IMR-90 (cell line): Measurements from ENCODE around the gene SMIM36. TPM values are rescaled to one million over a fixed set of nuclear protein-coding genes. Genes with fewer than 3 reads are reported as not detected.

Experiments used
- ATAC-seq: fragments of 200-7000 bp; cut with Tn5 transposase; 2 replicates; pipeline ENCODE4 v1.9.1; 2020; ENCODE audit warnings: low read depth, mild to moderate bottlenecking, moderate library complexity
- BruUV-seq: library from RNA; stranded (reverse); fragments of 400-500 nt; replicated peaks from 2 replicates; lab custom pipeline; 2021; lab: Mats Ljungman, UMichigan
- CTCF ChIA-PET: fragments of 300-600 bp; formaldehyde crosslinking; extraction: SDS; loops from one replicate; lab custom pipeline; 2021; ENCODE audit warnings: antibody characterized with exemption; lab: Yijun Ruan, JAX
- POLR2A ChIA-PET: fragments of 300-600 bp; sonication (Branson Sonifier 250); formaldehyde crosslinking; loops from one replicate; lab custom pipeline; 2022; ENCODE audit warnings: antibody characterized with exemption; ENCODE audit not compliant: unreplicated experiment; lab: Charles Lee
- DNase-seq: peaks from one replicate; pipeline ENCODE4 v3.0.0; 2013
- H2AFZ ChIP-seq: replicated peaks from 2 replicates; pipeline ENCODE3; 2013; ENCODE audit warnings: low read length, mild to moderate bottlenecking; ENCODE audit not compliant: poor library complexity
- H2AK5ac ChIP-seq: 2 replicates; pipeline ENCODE4 v1.6.1; 2013; ENCODE audit warnings: low read depth, low read length, inconsistent platforms
- H2AK9ac ChIP-seq: replicated peaks from 2 replicates; pipeline ENCODE3; 2013; ENCODE audit warnings: mild to moderate bottlenecking, low read depth, low read length, moderate library complexity; ENCODE audit not compliant: poor library complexity
- H2BK120ac ChIP-seq: 2 replicates; pipeline ENCODE4 v1.6.1; 2013; ENCODE audit warnings: low read depth, low read length, inconsistent platforms
- H2BK15ac ChIP-seq: 3 replicates; pipeline ENCODE4 v1.6.1; 2013; ENCODE audit warnings: low read depth, low read length, inconsistent platforms
- H2BK20ac ChIP-seq: 2 replicates; pipeline ENCODE4 v1.6.1; 2013; ENCODE audit warnings: low read depth, mild to moderate bottlenecking, inconsistent platforms, low read length, moderate library complexity
- H2BK5ac ChIP-seq: 2 replicates; pipeline ENCODE4 v1.6.1; 2013; ENCODE audit warnings: mild to moderate bottlenecking, low read depth, low read length, inconsistent platforms; ENCODE audit not compliant: poor library complexity, severe bottlenecking
- H3K14ac ChIP-seq: replicated peaks from 2 replicates; pipeline ENCODE4 v1.6.1; 2013; ENCODE audit warnings: low read depth, low read length, inconsistent platforms
- H3K18ac ChIP-seq: 2 replicates; pipeline ENCODE4 v1.6.1; 2013; ENCODE audit warnings: low read depth, low read length, control low read depth
- H3K23ac ChIP-seq: 2 replicates; pipeline ENCODE4 v1.6.1; 2013; ENCODE audit warnings: low read depth, low read length, inconsistent platforms
- H3K27ac ChIP-seq: 2 replicates; pipeline ENCODE4 v1.5.1; 2013; ENCODE audit warnings: mild to moderate bottlenecking, control low read depth, low read length; ENCODE audit not compliant: insufficient read depth
- H3K27me3 ChIP-seq: 2 replicates; pipeline ENCODE4 v1.6.1; 2013; ENCODE audit warnings: low read length; ENCODE audit not compliant: control insufficient read depth, insufficient read depth
- H3K36me3 ChIP-seq: 2 replicates; pipeline ENCODE4 v1.6.1; 2013; ENCODE audit warnings: low read length, mixed read lengths; ENCODE audit not compliant: control insufficient read depth, insufficient read depth
- H3K4ac ChIP-seq: 2 replicates; pipeline ENCODE4 v1.6.1; 2013; ENCODE audit warnings: low read depth, low read length, inconsistent platforms
- H3K4me1 ChIP-seq: 2 replicates; pipeline ENCODE4 v1.6.1; 2013; ENCODE audit warnings: low read length, mixed read lengths; ENCODE audit not compliant: control insufficient read depth, insufficient read depth
- H3K4me2 ChIP-seq: 2 replicates; pipeline ENCODE4 v1.6.1; 2013; ENCODE audit warnings: low read depth, mild to moderate bottlenecking, control low read depth, low read length, moderate library complexity
- H3K4me3 ChIP-seq: 2 replicates; pipeline ENCODE4 v1.5.1; 2013; ENCODE audit warnings: low read depth, mild to moderate bottlenecking, control low read depth, low read length, moderate library complexity; ENCODE audit not compliant: insufficient read depth
- H3K56ac ChIP-seq: 2 replicates; pipeline ENCODE4 v1.6.1; 2013; ENCODE audit warnings: low read length, inconsistent platforms; ENCODE audit not compliant: insufficient read depth; ENCODE audit errors: extremely low read depth
- H3K79me1 ChIP-seq, 2 experiments: 2 replicates each; pipeline ENCODE4 v1.6.1; 2013; ENCODE audit warnings: low read length in 2 of 2, inconsistent platforms in 1 of 2, low read depth in 1 of 2
- H3K9ac ChIP-seq: 2 replicates; pipeline ENCODE4 v1.6.1; 2013; ENCODE audit warnings: low read depth, low read length, control low read depth
- H3K9me1 ChIP-seq: 2 replicates; pipeline ENCODE4 v1.6.1; 2013; ENCODE audit warnings: low read length, inconsistent platforms; ENCODE audit not compliant: insufficient read depth
- H3K9me3 ChIP-seq: 2 replicates; pipeline ENCODE4 v1.6.1; 2013; ENCODE audit warnings: low read length; ENCODE audit not compliant: control insufficient read depth, insufficient read depth
- H4K20me1 ChIP-seq: 2 replicates; pipeline ENCODE4 v1.6.1; 2013; ENCODE audit warnings: low read length, inconsistent platforms; ENCODE audit not compliant: insufficient read depth
- H4K5ac ChIP-seq: 2 replicates; pipeline ENCODE4 v1.6.1; 2013; ENCODE audit warnings: mild to moderate bottlenecking, low read depth, low read length, control low read depth
- H4K8ac ChIP-seq, 2 experiments: 2 replicates each; pipeline ENCODE4 v1.6.1; 2013; ENCODE audit warnings: low read depth in 2 of 2, low read length in 2 of 2, control low read depth in 1 of 2, inconsistent platforms in 1 of 2
- H4K91ac ChIP-seq: 2 replicates; pipeline ENCODE4 v1.6.1; 2013; ENCODE audit warnings: low read depth, low read length, inconsistent platforms; ENCODE audit not compliant: insufficient read depth
- BHLHE40 ChIP-seq: fragments of 150-350 bp; IDR thresholded peaks from 2 replicates; pipeline ENCODE4 v1.6.1; 2016; ENCODE audit warnings: mild to moderate bottlenecking, low read depth, low read length
- CTCF ChIP-seq: conservative IDR thresholded peaks from 2 replicates; pipeline ENCODE4 v1.5.1; 2012; ENCODE audit warnings: mild to moderate bottlenecking, low read depth, low read length, improper control_type of control experiment
- FOS ChIP-seq: fragments of 150-350 bp; IDR thresholded peaks from 2 replicates; pipeline ENCODE4 v1.6.1; 2016; ENCODE audit warnings: low read depth, low read length
- MAFK ChIP-seq: IDR thresholded peaks from 2 replicates; pipeline ENCODE4 v1.6.1; 2012; ENCODE audit warnings: low read depth, low read length, improper control_type of control experiment
- MAZ ChIP-seq: IDR thresholded peaks from 2 replicates; pipeline ENCODE4 v1.6.1; 2012; ENCODE audit warnings: low read depth, mild to moderate bottlenecking, low read length, improper control_type of control experiment, moderate library complexity, borderline replicate concordance
- NFE2L2 ChIP-seq: fragments of 150-350 bp; IDR thresholded peaks from 2 replicates; pipeline ENCODE4 v1.6.1; 2016; ENCODE audit warnings: low read depth, mild to moderate bottlenecking, low read length
- POLR2A ChIP-seq: IDR thresholded peaks from 2 replicates; pipeline ENCODE4 v1.6.1; 2012; ENCODE audit warnings: mild to moderate bottlenecking, low read depth, low read length
- RAD21 ChIP-seq: IDR thresholded peaks from 2 replicates; pipeline ENCODE4 v1.6.1; 2012; ENCODE audit warnings: low read length, improper control_type of control experiment
- dilution Hi-C: fragments of 300-500 bp; cut with HindIII; formaldehyde crosslinking; loops from one replicate; pipeline ENCODE4 v1.14.3; 2018; ENCODE audit warnings: low sequenced_read_pairs; ENCODE audit not compliant: unreplicated experiment
- in situ Hi-C: fragments of 300-500 bp; cut with MboI; formaldehyde crosslinking; loops from 3 replicates; pipeline ENCODE4 v1.14.3; 2019; ENCODE audit warnings: low sequenced_read_pairs, inconsistent platforms, mixed read lengths
- intact Hi-C: fragments of 100-400 bp; cut with micrococcal nuclease; formaldehyde crosslinking; loops from 2 replicates; pipeline ENCODE4 v1.10.0; 2022
- polyA plus RNA-seq, 3 experiments: library from polyadenylated mRNA; depleted of rRNA; stranded (reverse); fragments of >200 nt; gene quantifications; 2 replicates each; pipeline ENCODE4 v1.2.3, GENCODE V29; 2012; ENCODE audit warnings: low replicate concordance in 1 of 3
- total RNA-seq: library from RNA; depleted of rRNA; stranded (reverse); fragments of >200 nt; gene quantifications from 2 replicates; pipeline ENCODE4 v1.2.3, GENCODE V29; 2012
- TF ChIP-seq, protein P1 (sequence below): fragments of 150-350 bp; IDR thresholded peaks from 2 replicates; pipeline ENCODE4 v1.6.1; 2016; ENCODE audit warnings: low read depth, mild to moderate bottlenecking, low read length, moderate library complexity, borderline replicate concordance
- TF ChIP-seq, protein P2 (sequence below): fragments of 150-350 bp; IDR thresholded peaks from 2 replicates; pipeline ENCODE4 v1.6.1; 2017; ENCODE audit warnings: mild to moderate bottlenecking, antibody characterized with exemption, low read length, low read depth

The SMIM36 gene
- total and polyA plus RNA-seq, 2 of the 4 experiments (the other 2 are of a cell fraction) = not detected

- Histone ChIP-seq H2BK120ac (no peak overlapping the region), H2BK5ac (no peak overlapping the region), H2AK5ac (no peak overlapping the region), H4K5ac (no peak overlapping the region), H4K91ac (no peak overlapping the region), H2AK9ac (no peak overlapping the region), H3K23ac (no peak overlapping the region), H3K27me3 (peaks cover 4% of the 10 kb centered on the region), H3K4me1 (no peaks in the 10 kb centered on the region), H3K9ac (no peak overlapping the region), H3K9me3 (no peaks in the 10 kb centered on the region), H3K4me3 (no peak overlapping the region), H3K14ac (no peak overlapping the region), H4K20me1 (no peaks in the 10 kb centered on the region), H2AFZ (no peak overlapping the region), H2BK15ac (no peak overlapping the region), H3K79me1 (no peaks in the 10 kb centered on the region), H2BK20ac (no peak overlapping the region), H3K4me2 (no peak overlapping the region), H3K36me3 (no peaks in the 10 kb centered on the region), H3K27ac (no peak overlapping the region), H4K8ac (no peak overlapping the region), H3K4ac (no peak overlapping the region), H3K9me1 (no peaks in the 10 kb centered on the region), H3K56ac (no peak overlapping the region), H3K18ac (no peak overlapping the region)
- dilution Hi-C loops (no loop called here), in situ Hi-C loops (no loop called here), intact Hi-C loops (no loop called here)
- POLR2A ChIA-PET = no interaction called here
- DNase-seq (no peak), ATAC-seq (no peak)
- BruUV-seq = no TSS peak
- CTCF ChIA-PET = interaction anchor here (0.6 to 0.9 kb wide), 2 partner anchors 29 to 62 kb away, joined by 3 read pairs; no protein-coding TSS in a partner anchor
- no peak for TF ChIP-seq RAD21
- TF ChIP-seq, protein P1, sequence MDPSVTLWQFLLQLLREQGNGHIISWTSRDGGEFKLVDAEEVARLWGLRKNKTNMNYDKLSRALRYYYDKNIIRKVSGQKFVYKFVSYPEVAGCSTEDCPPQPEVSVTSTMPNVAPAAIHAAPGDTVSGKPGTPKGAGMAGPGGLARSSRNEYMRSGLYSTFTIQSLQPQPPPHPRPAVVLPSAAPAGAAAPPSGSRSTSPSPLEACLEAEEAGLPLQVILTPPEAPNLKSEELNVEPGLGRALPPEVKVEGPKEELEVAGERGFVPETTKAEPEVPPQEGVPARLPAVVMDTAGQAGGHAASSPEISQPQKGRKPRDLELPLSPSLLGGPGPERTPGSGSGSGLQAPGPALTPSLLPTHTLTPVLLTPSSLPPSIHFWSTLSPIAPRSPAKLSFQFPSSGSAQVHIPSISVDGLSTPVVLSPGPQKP = no peak
- TF ChIP-seq POLR2A = no peak
- no peak for TF ChIP-seq FOS
- TF ChIP-seq, protein P2, sequence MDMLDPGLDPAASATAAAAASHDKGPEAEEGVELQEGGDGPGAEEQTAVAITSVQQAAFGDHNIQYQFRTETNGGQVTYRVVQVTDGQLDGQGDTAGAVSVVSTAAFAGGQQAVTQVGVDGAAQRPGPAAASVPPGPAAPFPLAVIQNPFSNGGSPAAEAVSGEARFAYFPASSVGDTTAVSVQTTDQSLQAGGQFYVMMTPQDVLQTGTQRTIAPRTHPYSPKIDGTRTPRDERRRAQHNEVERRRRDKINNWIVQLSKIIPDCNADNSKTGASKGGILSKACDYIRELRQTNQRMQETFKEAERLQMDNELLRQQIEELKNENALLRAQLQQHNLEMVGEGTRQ = no peak
- TF ChIP-seq MAFK = no peak
- no peak for TF ChIP-seq NFE2L2
- TF ChIP-seq BHLHE40 = no peak
- TF ChIP-seq CTCF = no peak
- no peak for TF ChIP-seq MAZ
Observed at GRCh38 chr17:55480631-55481315, 30.5 kb downstream of the SMIM36 start.
